NCI-H748 (cell line): ENCODE measurements around the gene BACE1-AS.
"Not testable (repeated sequence)": the region's sequence is repeated elsewhere in the genome, so short reads cannot be mapped to it uniquely, and the experiment has no call there.

Experiments used
- DNase-seq: peaks from one replicate; lab custom pipeline; 2025; ENCODE audit not compliant: unreplicated experiment; lab: John Stamatoyannopoulos, UW

The BACE1-AS gene

GRCh38 chr11:117290809-117291396 lies at the start of gene BACE1-AS:
Gene BACE1-AS, plus strand, starts transcription at chr11:117291346.
- no peak for DNase-seq

GRCh38 chr11:117248341-117248740 lies 42.8 kb upstream of the BACE1-AS start:
- DNase-seq: no peak

DNA sequence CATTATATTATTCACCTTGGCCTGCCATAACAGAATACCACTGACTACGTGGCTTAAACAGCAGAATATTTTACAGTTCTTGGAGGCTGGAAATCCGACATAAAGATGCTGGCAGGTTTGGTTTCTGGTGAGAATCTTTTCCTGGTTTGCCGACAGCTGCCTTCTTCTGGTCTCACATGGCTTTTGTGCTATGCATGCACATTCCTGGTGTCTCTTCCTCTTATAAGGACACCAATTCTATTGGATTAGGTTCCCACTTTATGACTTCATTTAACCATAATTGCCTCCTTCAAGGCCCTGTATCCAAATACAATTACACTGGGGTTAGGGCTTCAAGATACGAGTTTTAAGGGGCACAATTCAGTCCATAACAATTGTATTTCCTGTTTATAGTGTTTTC lies 41.6 kb upstream of the BACE1-AS start:
- DNase-seq: no peak

GRCh38 chr11:117251506-117251905 lies 39.6 kb upstream of the BACE1-AS start:
- no peak for DNase-seq

DNA sequence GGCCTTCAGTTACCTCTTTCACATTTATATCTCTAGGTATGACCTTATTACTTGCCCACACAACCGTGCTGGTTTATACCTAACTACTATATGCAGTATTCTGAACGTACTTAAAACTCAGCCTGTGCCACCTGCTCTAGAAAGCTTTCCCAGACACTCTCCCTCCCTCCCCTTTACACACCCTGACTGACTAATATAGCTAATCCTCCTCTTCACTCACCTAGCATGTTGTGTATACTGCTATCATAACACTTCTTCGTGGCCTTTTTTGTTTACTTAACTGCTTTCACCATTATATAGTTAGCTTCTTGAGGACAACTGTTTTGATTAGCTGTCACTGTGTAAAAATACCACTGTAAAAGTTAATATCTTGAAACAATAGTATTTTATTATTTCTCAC lies 35.2 kb upstream of the BACE1-AS start:
- DNase-seq: no peak

DNA sequence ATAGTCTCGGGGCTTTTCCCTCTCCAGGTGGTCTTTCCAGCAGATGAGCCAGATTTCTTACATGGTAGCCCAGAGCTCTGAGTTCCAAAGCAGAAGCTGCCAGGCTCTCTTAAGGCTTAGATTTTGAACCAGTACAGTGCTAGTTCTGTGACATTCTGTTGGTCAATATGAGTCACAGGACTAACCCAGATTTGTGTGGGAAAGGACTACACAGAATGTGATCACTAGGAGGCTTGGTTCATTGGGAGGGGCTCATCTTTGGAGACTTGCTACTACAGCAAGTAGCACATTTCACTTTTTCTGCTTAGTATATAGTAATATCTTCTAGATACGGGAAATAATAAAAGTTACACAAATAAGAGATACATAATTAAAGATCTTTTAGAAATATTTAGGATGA lies 34.6 kb upstream of the BACE1-AS start:
- no peak for DNase-seq

- no peak for DNase-seq
Measured at GRCh38 chr11:117258576-117258975, 32.6 kb upstream of the BACE1-AS start.

DNA sequence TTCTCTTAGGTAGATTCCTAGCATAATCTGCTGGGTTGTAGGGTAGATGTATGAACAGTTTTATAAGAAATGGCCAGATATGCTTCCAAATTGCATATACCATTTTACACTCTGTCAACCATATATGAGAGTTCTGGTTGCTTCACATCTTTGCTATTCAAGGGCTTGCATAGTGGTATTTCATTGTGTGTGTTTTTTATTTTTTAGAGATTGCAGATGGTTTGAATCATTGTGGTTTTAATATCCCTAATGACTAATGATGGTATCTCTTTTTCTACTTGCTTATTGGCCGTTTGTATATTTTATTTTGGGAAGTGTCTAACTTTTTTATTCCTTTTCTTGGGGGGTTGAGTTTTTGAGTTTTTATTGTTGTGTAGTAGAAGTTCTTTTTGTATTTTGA lies 31.7 kb upstream of the BACE1-AS start:
- DNase-seq: no peak

DNA sequence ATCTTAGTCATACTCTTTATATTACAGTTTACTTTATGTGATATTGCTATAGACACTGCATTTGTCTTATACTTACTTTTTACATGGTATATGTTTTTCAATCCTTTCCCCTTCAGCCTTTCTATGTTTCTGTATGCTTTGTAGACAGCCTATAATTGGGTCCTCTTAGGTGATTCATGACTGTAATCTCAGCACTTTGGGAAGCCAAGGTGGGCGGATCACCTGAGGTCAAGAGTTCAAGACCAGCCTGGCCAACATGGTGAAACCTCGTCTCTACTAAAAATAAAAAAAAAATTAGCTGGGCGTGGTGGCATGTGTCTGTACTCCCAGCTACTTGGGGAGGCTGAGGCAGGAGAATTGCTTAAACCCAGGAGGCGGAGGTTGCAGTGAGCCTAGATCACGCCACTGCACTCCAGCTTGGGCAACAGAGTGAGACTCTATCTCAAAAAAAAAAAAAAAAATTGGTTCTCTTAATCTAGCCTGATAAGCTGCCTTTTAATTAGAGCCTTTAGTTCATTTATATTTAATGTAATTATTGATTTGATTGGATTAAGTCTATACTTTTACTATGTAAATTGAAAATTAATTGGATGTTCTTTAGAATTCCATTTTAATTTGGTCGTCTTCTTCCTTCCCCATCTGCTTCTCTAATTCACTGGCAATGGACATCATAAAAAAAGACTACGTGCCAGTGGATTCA lies 26.4 kb upstream of the BACE1-AS start:
- DNase-seq: not testable (repeated sequence)

DNA sequence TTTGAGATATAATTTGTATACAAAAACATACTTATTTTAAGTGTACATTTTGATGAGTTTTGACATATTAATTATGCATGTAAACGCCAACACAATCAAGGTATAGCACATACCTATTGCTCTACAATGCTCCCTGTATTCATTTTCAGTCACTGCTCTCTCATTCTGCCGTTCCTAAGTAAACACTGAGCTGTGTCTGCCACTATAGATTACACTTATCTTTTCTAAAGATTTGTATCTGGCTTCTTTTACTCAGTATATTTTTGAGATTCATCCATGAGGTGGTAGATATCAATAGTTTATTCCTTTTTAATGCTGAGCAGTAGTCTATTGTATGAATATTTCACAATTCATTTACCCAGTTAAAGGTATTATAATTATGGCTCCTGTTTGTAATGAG lies 25.4 kb upstream of the BACE1-AS start:
- DNase-seq: no peak

- DNase-seq: no peak
Measured at GRCh38 chr11:117269856-117270255, 21.3 kb upstream of the BACE1-AS start.

GRCh38 chr11:117271208-117271607 lies 19.9 kb upstream of the BACE1-AS start:
- DNase-seq: no peak

DNA sequence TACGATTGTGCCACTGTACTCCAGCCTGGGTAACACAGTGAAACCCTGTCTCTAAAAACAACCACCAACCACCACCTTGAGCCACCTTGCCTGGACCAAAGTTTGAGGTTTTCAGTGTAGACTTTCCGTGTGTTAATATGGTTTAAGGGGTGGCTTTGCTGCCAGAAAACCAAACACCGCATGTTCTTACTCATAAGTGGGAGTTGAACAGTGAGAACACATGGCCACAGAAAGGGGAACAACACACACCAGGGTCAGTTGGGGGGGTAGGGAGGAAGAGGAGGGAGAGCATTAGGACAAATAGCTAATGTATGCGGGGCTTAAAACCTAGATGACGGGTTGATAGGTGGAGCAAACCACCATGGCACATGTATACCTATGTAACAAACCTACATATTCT lies 19.0 kb upstream of the BACE1-AS start:
- DNase-seq: not testable (repeated sequence)

DNA sequence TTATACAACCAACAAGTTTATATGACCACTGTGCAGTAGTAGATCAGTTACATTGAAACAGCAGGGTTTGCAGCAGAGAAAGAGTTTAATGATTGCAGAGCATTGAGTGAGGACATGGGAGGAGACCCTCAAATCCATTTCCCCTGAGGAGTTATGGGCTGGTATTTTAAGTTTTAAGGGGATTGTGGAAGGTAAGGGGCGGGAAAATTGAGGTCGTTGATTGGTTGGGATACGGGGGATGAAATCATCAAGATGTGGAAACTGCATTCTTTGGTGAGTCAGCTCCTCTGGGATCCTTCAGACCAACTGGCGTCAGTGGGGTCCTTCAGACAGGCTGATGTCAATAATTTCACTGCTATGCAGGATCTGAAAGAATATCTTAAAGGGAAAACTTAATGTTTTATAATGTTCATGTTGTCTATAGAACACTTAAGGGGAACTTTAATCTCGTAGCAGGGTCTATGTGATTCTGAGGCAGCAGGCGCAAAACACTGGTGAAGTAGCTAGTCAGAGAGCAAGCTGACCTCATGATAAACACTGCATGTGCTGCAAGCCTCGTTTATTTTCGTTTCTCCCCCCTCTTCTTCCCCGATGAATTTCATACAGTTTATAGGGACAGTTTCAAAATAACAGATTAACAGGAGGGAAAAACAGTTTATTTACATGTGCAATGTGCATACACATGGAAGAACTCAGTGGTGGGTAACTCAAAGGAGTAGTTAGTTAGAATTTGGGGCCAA lies 17.4 kb upstream of the BACE1-AS start:
- DNase-seq: no peak

DNA sequence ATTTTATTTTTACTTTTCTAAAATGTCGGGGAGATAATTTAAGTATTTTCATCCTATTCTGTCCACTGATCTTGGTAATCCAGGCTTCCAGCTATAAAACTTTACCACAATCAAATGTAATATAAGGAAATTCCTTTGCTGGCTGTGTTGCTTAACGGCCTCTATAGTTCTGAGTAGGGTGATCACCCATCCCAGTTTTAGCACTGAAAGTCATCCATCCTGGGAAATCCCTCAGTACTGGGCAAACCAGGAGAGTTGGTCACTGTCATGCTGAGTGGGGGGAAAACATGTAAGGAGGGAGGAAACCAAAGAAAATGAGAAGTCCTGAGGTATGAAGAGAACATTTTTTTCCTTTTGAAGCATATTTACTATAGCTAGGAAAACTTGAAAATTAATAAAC lies 12.8 kb upstream of the BACE1-AS start:
- no peak for DNase-seq

DNA sequence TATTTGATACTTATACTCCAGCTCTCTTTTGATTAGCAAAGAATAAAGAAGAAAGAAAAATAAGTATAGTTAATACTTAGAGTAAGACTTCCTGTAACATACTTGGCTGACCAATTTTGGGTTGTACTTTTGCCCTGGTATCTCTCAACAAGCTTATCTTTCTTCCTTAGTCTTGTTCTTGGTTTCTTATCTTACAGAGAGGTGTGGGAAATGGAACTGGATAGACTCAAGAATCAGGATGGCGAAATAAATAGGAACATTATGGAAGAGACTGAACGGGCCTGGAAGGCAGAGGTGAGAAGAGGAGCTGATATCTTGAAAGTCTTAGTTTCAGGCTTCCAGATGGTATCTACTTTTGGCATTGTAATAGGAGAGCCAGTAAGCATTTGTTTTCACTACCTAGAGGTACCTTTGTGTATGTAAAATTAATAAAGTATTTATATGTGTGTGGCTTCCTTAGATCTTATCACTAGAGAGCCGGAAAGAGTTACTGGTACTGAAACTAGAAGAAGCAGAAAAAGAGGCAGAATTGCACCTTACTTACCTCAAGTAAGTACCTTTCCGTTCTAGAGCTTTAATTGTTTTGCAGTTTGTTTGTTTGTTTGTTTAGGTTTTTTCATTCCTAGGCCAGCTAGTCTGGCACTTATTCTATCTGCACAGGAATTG lies 11.3 kb upstream of the BACE1-AS start:
- DNase-seq: no peak

DNA sequence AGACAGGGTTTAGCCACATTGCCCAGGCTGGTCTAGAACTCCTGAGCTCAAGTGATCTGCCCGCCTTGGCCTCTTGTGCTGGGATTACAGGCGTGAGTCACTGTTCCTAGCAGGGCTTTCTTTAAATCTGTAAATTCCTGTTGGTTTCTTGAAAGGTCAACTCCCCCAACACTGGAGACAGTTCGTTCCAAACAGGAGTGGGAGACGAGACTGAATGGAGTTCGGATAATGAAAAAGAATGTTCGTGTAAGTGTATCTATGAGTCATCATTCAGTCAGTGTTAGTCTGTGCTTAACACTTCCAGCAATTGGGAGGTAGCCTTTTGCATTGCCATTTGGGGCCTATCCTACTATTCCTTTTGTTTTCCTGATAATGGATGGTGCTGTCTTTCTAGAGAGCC lies 10.0 kb upstream of the BACE1-AS start:
- no peak for DNase-seq

DNA sequence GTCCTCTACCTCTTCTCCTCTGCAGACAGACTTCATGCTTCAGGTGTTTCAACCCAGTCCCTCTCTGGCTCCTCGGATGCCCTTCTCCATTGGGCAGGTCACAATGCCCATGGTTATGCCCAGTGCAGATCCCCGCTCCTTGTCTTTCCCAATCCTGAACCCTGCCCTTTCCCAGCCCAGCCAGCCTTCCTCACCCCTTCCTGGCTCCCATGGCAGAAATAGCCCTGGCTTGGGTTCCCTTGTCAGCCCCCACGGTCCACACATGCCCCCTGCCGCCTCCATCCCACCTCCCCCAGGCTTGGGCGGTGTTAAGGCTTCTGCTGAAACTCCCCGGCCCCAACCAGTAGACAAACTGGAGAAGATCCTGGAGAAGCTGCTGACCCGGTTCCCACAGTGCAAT lies 9.3 kb upstream of the BACE1-AS start:
- no peak for DNase-seq

GRCh38 chr11:117282956-117283355 lies 8.2 kb upstream of the BACE1-AS start:
- no peak for DNase-seq

GRCh38 chr11:117284053-117284452 lies 7.1 kb upstream of the BACE1-AS start:
- no peak for DNase-seq

- DNase-seq: no peak
Measured at GRCh38 chr11:117286588-117286987, 4.6 kb upstream of the BACE1-AS start.

GRCh38 chr11:117287668-117288067 lies 3.5 kb upstream of the BACE1-AS start:
- no peak for DNase-seq
